ENCODE results near the gene IMMT.

IMMT gene

DNA sequence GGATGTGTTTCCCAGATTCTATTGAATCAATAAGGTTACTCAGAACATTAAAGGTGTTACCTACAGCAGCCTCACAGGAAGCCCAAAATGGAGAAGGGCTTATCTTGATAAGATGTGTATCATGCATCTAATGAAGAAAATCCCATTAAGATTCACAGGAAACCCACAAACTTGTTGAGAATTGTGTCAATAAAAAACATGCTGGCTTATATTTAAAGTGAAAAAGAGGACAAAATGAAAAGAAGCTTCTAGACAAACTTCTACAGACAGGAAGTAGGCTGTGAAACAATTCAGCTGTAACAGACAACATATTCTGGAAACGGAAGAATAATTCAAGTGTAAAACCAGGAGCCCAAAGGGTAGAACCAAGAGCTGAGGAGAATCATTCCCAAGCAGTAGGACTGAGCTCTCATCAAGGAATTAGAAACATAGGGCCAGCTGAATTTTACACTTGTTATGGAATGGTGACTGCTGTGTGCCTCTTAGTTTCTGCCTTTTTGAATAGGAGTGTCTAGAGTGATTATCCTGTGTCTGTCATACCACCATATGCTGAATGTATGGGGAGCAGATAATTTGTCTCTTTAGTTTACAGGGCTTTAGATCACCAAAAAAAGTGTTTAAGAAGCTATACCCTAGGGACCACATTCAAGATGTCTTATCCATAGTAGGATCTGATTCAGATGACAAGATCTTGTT is 9.6 kb downstream of the IMMT start:
- no peak for DNase-seq (ENCODE audit: low read depth)
- no peak overlapping the region for H3K4me3 ChIP-seq (ENCODE audit: low read depth, low read length)

DNA sequence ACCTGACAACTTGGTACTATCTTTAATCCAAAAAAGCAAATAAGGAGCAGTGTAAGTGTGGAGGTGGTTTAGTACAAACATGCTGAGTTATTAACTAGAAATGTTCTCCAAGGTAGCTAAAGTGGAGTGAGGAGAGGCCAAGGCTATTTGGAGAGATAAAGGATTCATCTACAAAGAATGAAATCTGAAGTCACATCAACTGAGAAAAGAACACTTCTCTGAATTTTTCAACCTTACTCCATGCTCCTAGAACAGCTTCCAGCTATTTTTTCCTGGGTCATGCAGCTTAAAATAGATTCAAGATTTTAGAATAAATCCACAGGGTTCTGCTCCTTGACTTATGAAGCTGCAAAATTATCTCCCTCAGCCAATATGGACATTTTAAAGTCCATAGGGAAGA is 18.7 kb downstream of the IMMT start:
- no peak for TF ChIP-seq POLR2A (IDR thresholded peaks at IDR 0.05; ENCODE audit: extremely low read depth, insufficient read length)
- no peak for TF ChIP-seq MYC (IDR thresholded peaks at IDR 0.05; ENCODE audit: low read depth, low read length)
- TF ChIP-seq, protein P1, sequence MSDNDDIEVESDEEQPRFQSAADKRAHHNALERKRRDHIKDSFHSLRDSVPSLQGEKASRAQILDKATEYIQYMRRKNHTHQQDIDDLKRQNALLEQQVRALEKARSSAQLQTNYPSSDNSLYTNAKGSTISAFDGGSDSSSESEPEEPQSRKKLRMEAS (IDR thresholded peaks at IDR 0.05; ENCODE audit: low read depth, low read length) = no peak
- TF ChIP-seq, protein P2, sequence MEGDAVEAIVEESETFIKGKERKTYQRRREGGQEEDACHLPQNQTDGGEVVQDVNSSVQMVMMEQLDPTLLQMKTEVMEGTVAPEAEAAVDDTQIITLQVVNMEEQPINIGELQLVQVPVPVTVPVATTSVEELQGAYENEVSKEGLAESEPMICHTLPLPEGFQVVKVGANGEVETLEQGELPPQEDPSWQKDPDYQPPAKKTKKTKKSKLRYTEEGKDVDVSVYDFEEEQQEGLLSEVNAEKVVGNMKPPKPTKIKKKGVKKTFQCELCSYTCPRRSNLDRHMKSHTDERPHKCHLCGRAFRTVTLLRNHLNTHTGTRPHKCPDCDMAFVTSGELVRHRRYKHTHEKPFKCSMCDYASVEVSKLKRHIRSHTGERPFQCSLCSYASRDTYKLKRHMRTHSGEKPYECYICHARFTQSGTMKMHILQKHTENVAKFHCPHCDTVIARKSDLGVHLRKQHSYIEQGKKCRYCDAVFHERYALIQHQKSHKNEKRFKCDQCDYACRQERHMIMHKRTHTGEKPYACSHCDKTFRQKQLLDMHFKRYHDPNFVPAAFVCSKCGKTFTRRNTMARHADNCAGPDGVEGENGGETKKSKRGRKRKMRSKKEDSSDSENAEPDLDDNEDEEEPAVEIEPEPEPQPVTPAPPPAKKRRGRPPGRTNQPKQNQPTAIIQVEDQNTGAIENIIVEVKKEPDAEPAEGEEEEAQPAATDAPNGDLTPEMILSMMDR (IDR thresholded peaks at IDR 0.05; ENCODE audit: low read depth, low read length) = no peak

More for the DNA sequence above, 9.6 kb downstream of the IMMT start:
- TF ChIP-seq, protein P1 (IDR thresholded peaks at IDR 0.05; ENCODE audit: low read depth, low read length) = no peak
- no peak for TF ChIP-seq MYC (IDR thresholded peaks at IDR 0.05; ENCODE audit: low read depth, low read length)
- no peak for TF ChIP-seq POLR2A (IDR thresholded peaks at IDR 0.05; ENCODE audit: extremely low read depth, insufficient read length)
- TF ChIP-seq, protein P2 (IDR thresholded peaks at IDR 0.05; ENCODE audit: low read depth, low read length) = no peak

DNA sequence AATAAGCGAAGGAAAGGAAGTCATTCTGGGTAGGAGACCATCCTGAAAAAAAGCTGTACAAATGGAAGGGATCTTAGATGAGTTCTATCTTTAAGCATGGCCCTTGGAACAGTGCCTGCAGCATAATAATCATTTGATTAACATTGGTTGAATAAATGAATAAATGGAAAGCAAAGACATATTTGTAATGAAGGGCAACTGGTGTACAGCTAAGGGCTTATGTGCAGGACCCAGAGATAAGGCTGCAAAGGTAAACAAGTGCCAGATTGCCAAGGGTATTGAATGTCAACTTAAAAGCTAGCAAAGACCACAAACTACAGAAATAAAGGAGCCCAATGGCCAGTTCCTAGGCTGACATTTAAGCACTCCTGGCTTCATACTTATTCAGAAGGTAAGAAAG is 19.4 kb downstream of the IMMT start:
- no peak for DNase-seq (ENCODE audit: low read depth)
- TF ChIP-seq MYC (IDR thresholded peaks at IDR 0.05; ENCODE audit: low read depth, low read length) (no peak), POLR2A (IDR thresholded peaks at IDR 0.05; ENCODE audit: extremely low read depth, insufficient read length) (no peak)
- TF ChIP-seq, protein P1 (IDR thresholded peaks at IDR 0.05; ENCODE audit: low read depth, low read length) = no peak
- TF ChIP-seq, protein P2 (IDR thresholded peaks at IDR 0.05; ENCODE audit: low read depth, low read length) = no peak
- no peak overlapping the region for H3K4me3 ChIP-seq (ENCODE audit: low read depth, low read length)

More for the DNA sequence above, 18.7 kb downstream of the IMMT start:
- DNase-seq (ENCODE audit: low read depth) = no peak
- H3K4me3 ChIP-seq (ENCODE audit: low read depth, low read length) = no peak overlapping the region

DNA sequence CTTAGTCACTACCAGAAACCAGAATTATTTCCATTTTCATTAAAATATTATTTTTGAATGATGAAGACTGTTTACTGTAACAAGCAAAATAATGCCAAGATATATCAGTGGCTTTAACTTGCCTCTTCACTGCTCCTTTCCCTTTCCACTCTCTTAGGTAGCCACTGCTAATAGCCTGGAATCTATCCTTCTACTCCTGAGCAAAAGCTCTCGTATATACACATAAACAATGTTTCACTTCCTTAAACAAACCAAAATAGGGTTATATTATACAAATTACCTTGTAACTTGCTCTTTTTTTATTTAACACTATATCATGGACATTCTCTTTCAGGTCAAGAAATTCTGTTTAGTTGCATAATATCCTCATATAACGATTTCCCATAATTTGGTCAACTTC is 20.8 kb downstream of the IMMT start:
- no peak overlapping the region for H3K4me3 ChIP-seq (ENCODE audit: low read depth, low read length)
- no peak for DNase-seq (ENCODE audit: low read depth)
- TF ChIP-seq, protein P2 (IDR thresholded peaks at IDR 0.05; ENCODE audit: low read depth, low read length) = no peak
- TF ChIP-seq POLR2A (IDR thresholded peaks at IDR 0.05; ENCODE audit: extremely low read depth, insufficient read length) (no peak), MYC (IDR thresholded peaks at IDR 0.05; ENCODE audit: low read depth, low read length) (no peak)
- TF ChIP-seq, protein P1 (IDR thresholded peaks at IDR 0.05; ENCODE audit: low read depth, low read length) = no peak

DNA sequence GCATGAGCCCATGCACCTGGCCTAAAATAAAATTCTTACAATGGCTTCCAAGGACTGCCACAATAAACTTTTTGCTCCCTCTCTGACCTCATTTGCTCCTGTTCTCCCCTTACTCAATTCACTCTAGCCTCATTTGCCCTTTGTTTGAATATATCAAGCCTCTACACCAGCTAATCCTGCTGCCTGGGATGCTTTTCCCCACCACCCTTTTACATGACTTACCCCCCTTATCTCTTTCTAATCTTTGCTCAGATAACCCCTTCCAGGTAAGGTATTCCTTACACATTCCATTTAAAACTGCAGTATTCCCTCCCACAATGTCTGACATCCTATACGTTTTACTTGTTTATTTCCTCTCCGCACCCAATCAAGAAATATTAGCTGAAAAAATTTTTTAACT is 22.7 kb downstream of the IMMT start:
- no peak overlapping the region for H3K4me3 ChIP-seq (ENCODE audit: low read depth, low read length)
- TF ChIP-seq, protein P1 (IDR thresholded peaks at IDR 0.05; ENCODE audit: low read depth, low read length) = no peak
- TF ChIP-seq POLR2A (IDR thresholded peaks at IDR 0.05; ENCODE audit: extremely low read depth, insufficient read length) = no peak
- no peak for TF ChIP-seq MYC (IDR thresholded peaks at IDR 0.05; ENCODE audit: low read depth, low read length)
- TF ChIP-seq, protein P2 (IDR thresholded peaks at IDR 0.05; ENCODE audit: low read depth, low read length) = no peak
- no peak for DNase-seq (ENCODE audit: low read depth)

All from NB4 (cell line).